ENCODE data around the gene P4HB. TPM values are rescaled to one million over a fixed set of nuclear protein-coding genes. Genes with fewer than 3 reads are reported as not detected.

The P4HB gene
- total RNA-seq, 1 donor = 1,240 TPM

DNA sequence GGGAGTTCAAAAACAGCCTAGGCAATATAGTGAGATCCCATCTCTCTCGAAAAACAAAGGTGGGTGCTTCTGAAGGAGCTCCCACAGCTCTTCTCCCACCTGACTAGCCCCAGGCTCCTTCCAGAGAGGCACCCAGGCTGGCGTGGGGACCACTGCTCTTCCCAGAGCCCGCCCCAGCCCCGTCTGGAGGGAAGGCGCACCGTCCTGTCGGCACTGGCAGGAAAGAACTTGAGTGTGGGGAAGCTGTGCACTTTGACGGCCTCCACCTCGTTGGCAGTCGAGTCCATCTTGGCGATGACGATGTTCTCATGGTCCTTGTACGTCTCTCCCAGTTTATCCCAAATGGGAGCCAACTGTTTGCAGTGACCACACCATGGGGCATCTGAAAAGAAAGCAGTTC is 15.0 kb downstream of the P4HB start:
- H3K27me3 ChIP-seq (ENCODE audit: insufficient read depth, low read length) = no peaks in the 10 kb centered on the region
- H2AFZ ChIP-seq (ENCODE audit: low read length) = no peak overlapping the region
- no peak overlapping the region for H3K4me2 ChIP-seq (ENCODE audit: insufficient read depth, low read length)
- H3K4me3 ChIP-seq (ENCODE audit: insufficient read depth, low read length) = no peak overlapping the region
- H3K27ac ChIP-seq (ENCODE audit: low read depth, low read length) = no peak overlapping the region
- no peaks in the 10 kb centered on the region for H3K4me1 ChIP-seq (ENCODE audit: insufficient read depth, low read length)
- H4K20me1 ChIP-seq (ENCODE audit: insufficient read depth, low read length) = peaks cover 24% of the 10 kb centered on the region
- TF ChIP-seq CTCF (IDR thresholded peaks at IDR 0.05; ENCODE audit: extremely low read depth, low read depth, low read length) = no peak
- H3K79me2 ChIP-seq (ENCODE audit: insufficient read depth, low read length) = no peaks in the 10 kb centered on the region
- no peak for DNase-seq (ENCODE audit: insufficient read length, low spot score, missing footprints)
- H3K36me3 ChIP-seq (ENCODE audit: insufficient read depth, low read length) = peaks cover 70% of the 10 kb centered on the region
- no peaks in the 10 kb centered on the region for H3K9me3 ChIP-seq (ENCODE audit: low read depth, low read length)

- Histone ChIP-seq H3K4me2 (ENCODE audit: insufficient read depth, low read length) (no peak overlapping the region), H3K36me3 (ENCODE audit: insufficient read depth, low read length) (peaks cover 70% of the 10 kb centered on the region), H4K20me1 (ENCODE audit: insufficient read depth, low read length) (peaks cover 24% of the 10 kb centered on the region), H3K9me3 (ENCODE audit: low read depth, low read length) (no peaks in the 10 kb centered on the region), H3K27me3 (ENCODE audit: insufficient read depth, low read length) (no peaks in the 10 kb centered on the region), H3K27ac (ENCODE audit: low read depth, low read length) (no peak overlapping the region), H3K79me2 (ENCODE audit: insufficient read depth, low read length) (no peaks in the 10 kb centered on the region), H2AFZ (ENCODE audit: low read length) (no peak overlapping the region), H3K4me3 (ENCODE audit: insufficient read depth, low read length) (no peak overlapping the region), H3K4me1 (ENCODE audit: insufficient read depth, low read length) (no peaks in the 10 kb centered on the region)
- DNase-seq (ENCODE audit: insufficient read length, low spot score, missing footprints) = no peak
- no peak for TF ChIP-seq CTCF (IDR thresholded peaks at IDR 0.05; ENCODE audit: extremely low read depth, low read depth, low read length)
These were observed 15.4 kb downstream of the P4HB start for GRCh38 chr17:81844887-81845286.

GRCh38 chr17:81844327-81844851 is 15.9 kb downstream of the P4HB start:
- H3K27me3 ChIP-seq (ENCODE audit: insufficient read depth, low read length) = no peaks in the 10 kb centered on the region
- TF ChIP-seq CTCF (IDR thresholded peaks at IDR 0.05; ENCODE audit: extremely low read depth, low read depth, low read length) = no peak
- no peak overlapping the region for H2AFZ ChIP-seq (ENCODE audit: low read length)
- H3K4me3 ChIP-seq (ENCODE audit: insufficient read depth, low read length) = no peak overlapping the region
- H3K4me2 ChIP-seq (ENCODE audit: insufficient read depth, low read length) = no peak overlapping the region
- no peaks in the 10 kb centered on the region for H3K4me1 ChIP-seq (ENCODE audit: insufficient read depth, low read length)
- no peak overlapping the region for H3K27ac ChIP-seq (ENCODE audit: low read depth, low read length)
- H3K36me3 ChIP-seq (ENCODE audit: insufficient read depth, low read length) = peaks cover 67% of the 10 kb centered on the region
- H4K20me1 ChIP-seq (ENCODE audit: insufficient read depth, low read length) = peaks cover 24% of the 10 kb centered on the region
- no peak for DNase-seq (ENCODE audit: insufficient read length, low spot score, missing footprints)
- no peaks in the 10 kb centered on the region for H3K9me3 ChIP-seq (ENCODE audit: low read depth, low read length)
- H3K79me2 ChIP-seq (ENCODE audit: insufficient read depth, low read length) = no peaks in the 10 kb centered on the region

GRCh38 chr17:81843713-81844326 is 16.5 kb downstream of the P4HB start:
- H2AFZ ChIP-seq (ENCODE audit: low read length) = no peak overlapping the region
- H4K20me1 ChIP-seq (ENCODE audit: insufficient read depth, low read length) = peaks cover 24% of the 10 kb centered on the region
- DNase-seq (ENCODE audit: insufficient read length, low spot score, missing footprints) = no peak
- no peak overlapping the region for H3K4me3 ChIP-seq (ENCODE audit: insufficient read depth, low read length)
- H3K9me3 ChIP-seq (ENCODE audit: low read depth, low read length) = no peaks in the 10 kb centered on the region
- H3K27ac ChIP-seq (ENCODE audit: low read depth, low read length) = no peak overlapping the region
- no peaks in the 10 kb centered on the region for H3K27me3 ChIP-seq (ENCODE audit: insufficient read depth, low read length)
- no peaks in the 10 kb centered on the region for H3K79me2 ChIP-seq (ENCODE audit: insufficient read depth, low read length)
- H3K4me1 ChIP-seq (ENCODE audit: insufficient read depth, low read length) = no peaks in the 10 kb centered on the region
- H3K36me3 ChIP-seq (ENCODE audit: insufficient read depth, low read length) = peaks cover 62% of the 10 kb centered on the region
- H3K4me2 ChIP-seq (ENCODE audit: insufficient read depth, low read length) = no peak overlapping the region
- TF ChIP-seq CTCF (IDR thresholded peaks at IDR 0.05; ENCODE audit: extremely low read depth, low read depth, low read length) = no peak
